HG03571 (cell line): ENCODE results near the gene SPDEF.

ENCODE experiments used
- ATAC-seq: cut with Tn5 transposase; IDR thresholded peaks from one replicate; pipeline ENCODE4 v1.9.1; 2021; ENCODE audit not compliant: unreplicated experiment

SPDEF gene

DNA sequence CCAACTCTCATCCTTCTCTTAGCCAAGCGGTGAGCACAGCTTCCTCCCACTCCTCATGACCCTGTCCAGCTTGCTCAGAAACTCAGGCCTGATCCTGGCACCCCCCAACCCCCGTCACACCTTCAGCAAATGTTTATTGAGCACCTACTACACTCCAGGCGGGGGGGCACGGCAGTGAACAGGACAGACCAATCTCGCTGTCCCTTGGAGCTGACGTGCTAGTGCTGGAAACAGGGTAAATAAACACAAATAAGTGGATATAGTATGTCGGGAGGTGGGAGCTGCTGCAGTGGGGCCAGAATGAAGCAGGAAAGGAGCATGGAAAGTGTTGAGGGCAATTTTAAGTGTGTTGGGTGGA lies 7.4 kb upstream of the SPDEF start:
- ATAC-seq = no peak

DNA sequence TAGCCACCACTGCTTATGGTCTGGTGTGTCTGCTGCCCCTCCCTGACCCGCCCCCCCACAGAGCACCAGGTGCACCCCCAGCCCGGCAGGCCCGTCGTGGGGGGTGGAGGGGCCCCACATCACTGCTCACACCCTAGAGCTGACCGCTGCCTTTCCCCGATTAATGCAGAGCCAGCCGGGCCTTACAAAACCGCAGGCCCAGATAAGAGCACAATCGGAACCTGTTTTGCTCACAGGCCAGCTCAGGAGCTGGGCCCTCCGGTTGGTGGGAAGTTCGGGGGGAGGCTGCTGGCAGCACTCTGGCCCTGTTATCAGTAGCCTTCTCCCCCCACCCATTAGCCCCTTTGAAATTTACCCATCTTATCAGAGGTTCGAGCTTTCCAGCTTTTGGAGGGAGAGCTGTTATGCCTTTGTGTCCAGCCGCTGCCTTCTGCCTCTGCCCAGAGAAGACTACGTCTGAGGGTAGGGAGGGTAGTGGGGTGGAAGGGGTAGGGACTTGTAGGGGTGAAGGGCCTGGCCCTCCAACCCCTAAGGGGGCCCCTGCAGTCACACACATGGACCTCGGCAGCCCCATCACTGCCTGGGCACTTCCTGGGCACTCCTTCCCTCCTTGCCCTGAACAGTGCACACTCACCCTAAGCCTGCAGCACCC lies 6.9 kb upstream of the SPDEF start:
- no peak for ATAC-seq

- no peak for ATAC-seq
Observed at GRCh38 chr6:34562350-34562749, 6.2 kb upstream of the SPDEF start.

DNA sequence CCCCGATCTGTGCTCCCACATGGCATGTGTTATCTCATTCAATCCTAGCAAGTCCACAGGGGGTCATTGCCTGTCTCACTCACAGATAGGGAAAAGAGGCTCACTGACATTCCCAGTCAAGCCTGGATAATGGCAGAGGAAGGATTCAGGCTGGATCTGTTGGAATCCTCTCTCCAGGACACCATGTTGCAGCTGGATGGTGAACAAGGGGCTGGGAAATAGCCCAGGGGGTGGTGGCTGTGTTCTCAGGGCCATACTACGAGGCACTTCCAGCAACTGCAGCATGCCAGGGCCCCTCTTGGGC lies 5.0 kb upstream of the SPDEF start:
- ATAC-seq = no peak

DNA sequence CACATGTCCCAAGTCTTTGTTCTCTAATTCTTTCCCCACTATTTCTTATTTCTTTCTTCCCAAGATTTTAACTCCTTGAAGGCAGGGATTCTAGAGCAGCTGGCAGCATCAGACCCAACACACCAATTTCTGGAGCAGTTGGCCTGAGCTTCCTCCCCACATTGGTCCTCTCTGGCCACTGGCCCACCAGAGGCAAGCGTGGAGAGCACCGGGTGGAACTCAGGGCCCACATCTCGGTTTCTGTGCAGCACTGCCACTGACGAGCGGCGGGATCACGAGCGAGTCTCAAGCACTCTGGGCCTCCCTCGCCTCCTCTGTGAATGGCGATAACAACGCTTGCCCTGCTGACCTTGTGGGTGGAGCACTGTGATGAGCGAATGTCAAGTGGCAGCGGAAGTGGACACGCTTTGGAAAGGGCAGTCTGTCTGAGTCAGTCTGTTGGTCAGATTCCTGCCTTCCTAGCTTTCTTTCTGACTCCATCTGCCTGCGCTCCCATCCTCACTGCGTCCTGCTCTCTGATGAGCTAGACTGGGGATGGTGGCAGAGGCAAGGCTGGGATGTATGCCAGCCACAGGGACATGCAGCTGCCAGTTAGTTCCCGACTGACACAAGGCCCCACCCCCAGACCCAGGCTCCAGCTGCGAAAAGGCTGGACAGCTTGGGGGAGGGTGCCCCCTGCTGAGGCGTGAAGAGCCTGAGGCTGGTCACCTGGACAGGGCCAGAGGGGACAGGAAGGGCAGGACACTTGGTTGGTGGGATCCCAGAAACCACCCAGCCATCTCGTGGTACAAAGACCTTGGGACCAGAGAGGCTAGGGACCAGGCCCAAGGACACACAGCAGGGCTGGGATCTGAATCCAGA lies 4.5 kb upstream of the SPDEF start:
- ATAC-seq = no peak

DNA sequence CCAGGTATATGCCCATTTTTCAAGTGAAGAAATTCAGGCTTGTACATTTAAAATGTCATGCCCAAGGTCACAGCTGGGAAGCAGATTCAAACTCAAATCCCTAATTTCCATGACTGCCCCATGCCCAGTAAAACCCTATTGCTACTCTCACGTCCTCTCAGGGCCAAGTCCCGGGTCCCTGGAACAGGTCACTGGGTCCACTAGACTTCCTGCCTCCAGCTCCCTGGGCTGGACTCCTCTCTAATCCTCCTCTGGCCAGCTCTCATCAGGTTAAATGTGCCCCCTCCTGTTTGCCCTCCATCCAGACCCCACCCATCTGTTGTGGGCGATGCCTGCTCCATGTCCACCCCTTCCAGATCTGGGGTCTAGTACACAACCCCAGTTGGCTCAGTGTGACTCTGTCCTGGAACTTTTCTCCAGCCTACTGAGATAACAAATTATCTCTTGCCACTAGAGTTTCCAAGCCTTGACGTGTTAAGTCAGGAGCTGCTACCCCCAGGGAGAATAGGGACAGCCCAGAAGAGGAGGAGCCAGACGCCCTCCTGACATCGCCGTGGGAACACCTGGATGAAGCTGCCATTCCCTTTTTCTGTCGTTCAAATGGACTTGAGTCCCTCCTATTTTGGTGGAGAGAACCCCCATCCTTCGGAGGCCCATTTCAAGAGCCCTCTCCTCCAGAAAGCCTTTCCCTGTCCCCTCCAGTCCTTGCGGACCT lies 3.7 kb upstream of the SPDEF start:
- no peak for ATAC-seq

DNA sequence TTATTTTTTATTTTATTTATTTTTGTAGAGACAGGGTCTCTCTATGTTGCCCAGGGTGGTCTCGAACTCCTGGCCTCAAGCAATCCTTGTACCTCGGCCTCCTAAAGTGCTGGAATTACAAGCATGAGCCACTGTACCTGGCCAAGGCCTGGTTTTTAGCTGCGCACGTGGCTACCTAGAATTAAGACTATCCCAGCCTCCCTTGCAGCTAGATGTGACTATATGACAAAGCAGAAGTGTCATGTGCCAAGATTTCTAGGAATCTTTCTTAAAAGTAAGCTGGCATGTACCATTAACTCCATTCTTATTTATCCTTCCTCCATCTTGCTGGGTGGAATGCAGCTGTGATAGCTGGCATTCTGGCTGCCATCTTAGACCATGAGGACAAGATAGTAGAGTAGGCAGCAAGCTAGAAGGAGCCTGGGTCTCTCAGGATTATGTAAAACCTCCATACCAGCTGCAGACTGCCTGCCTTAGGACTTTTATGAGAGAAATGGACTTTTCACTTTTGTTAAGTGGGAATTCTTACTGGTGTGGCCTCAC lies 2.1 kb upstream of the SPDEF start:
- no peak for ATAC-seq

GRCh38 chr6:34557228-34557627 lies 1.1 kb upstream of the SPDEF start:
- ATAC-seq = no peak

DNA sequence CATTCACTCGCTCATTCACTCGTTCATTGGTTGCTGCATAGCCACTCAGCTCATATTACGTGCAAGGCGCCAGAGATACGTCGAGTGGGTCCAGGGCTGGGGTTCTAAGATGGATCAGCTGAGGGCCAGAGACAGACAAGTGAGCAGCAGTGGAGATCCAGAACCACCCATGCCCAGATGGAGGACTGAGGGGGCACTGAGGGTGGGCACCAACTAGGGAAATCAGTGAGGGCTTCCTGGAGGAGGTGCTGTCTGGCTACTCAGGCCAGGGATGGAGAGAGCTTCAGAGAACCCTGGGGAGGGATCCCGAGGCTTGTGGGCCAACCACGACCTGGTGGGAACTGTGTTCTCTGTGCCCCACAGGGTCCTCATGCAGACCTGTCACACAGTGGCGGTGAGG lies 364 bp upstream of the SPDEF start:
- ATAC-seq = no peak

GRCh38 chr6:34555328-34555727 lies 801 bp downstream of the SPDEF start:
- ATAC-seq = no peak

DNA sequence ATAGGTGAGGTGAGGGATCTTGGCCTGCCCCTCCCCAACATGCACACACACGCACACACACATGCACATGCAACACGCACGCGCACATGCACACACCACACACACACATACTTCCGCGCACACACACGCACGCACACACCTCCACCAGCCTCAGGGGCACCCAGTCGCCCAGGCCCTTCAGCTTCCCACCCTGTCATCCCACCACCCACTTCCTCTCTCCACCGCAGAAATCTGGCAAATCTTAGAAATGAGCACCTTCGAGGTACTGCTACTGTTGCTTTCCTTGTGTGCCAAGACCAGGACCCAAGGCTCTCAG lies 1.2 kb downstream of the SPDEF start:
- ATAC-seq = no peak

- no peak for ATAC-seq
Observed at GRCh38 chr6:34554291-34555006, 1.7 kb downstream of the SPDEF start.

DNA sequence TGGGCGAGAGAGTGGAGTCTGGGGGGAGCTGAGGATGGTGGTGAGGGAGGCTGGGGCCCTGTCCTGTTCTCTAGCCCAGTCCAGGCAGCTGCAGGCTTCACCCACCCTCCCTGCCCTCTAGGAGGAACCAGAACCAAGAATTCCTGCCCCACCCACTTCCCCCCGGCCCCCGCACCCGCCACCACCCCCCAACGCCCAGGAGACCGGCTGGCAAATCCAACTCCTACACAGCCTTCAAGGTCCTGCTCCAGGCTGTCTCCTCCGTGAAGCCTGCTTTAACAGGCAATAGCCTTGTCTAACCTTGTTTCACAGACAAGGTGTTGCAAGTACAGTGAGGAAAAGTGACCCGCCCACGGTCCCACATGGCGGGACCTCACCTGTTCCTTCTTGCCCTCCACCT lies 2.4 kb downstream of the SPDEF start:
- no peak for ATAC-seq

- ATAC-seq = no peak
Observed at GRCh38 chr6:34553146-34553545, 3.0 kb downstream of the SPDEF start.

DNA sequence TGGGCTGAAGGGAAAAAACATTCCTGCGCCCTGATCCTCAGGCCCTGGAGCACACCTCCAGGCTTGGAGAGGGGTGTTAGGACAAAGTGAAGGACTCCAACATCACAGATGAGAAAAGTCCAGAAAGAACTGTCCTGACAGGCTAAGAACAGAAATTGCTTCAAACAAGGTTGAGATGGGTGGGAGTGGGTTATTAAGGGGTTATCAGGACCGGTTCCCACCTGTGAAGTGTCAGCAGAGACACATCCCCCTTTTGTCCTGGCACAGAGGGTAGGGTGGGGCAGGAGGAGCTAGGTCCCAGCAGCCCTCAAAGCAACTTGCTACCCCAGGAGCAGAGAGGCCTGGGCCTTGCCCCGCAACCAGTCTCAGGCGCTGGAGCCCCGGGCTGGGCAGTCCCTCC lies 3.5 kb downstream of the SPDEF start:
- no peak for ATAC-seq

GRCh38 chr6:34551720-34552119 lies 4.4 kb downstream of the SPDEF start:
- no peak for ATAC-seq

- no peak for ATAC-seq
Observed at GRCh38 chr6:34549804-34550202, 6.3 kb downstream of the SPDEF start.

DNA sequence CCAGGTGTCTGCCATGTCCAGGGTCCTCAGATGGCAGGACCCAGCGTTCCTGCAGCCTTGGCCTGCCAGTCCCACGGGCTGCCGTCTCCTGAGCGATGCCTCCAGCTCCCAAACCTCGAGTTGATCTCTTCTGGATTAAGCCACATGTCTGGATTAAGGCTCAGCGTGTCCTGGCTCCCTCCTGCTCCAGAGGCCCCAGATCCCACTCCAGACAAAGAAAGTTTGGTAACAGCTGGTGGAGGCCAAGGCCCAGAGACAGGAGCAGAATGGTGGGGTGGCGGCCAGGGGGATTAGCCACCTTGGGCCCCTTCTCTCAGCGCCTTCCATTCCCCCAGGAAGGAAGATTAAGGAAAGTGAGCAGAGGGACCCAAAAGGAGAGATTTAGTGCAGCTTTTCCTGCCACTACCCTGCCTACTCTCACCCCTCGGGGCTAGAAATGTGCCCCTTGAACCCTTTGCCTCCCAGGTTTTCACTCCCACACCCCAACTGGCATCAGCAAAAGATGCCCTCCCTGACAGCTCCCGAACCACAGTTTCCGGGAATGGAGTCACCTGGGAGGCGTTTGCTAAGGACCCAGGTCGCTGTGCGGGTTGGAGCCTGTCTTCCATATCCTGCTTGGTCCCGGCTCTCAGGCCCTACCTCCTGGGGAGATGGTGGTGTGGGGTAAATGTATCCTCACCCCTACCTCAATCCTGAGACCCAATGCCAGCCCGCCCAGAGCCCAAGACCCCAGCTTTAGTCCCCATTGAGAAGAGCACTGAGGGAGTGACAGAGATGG lies 6.9 kb downstream of the SPDEF start:
- ATAC-seq = no peak

DNA sequence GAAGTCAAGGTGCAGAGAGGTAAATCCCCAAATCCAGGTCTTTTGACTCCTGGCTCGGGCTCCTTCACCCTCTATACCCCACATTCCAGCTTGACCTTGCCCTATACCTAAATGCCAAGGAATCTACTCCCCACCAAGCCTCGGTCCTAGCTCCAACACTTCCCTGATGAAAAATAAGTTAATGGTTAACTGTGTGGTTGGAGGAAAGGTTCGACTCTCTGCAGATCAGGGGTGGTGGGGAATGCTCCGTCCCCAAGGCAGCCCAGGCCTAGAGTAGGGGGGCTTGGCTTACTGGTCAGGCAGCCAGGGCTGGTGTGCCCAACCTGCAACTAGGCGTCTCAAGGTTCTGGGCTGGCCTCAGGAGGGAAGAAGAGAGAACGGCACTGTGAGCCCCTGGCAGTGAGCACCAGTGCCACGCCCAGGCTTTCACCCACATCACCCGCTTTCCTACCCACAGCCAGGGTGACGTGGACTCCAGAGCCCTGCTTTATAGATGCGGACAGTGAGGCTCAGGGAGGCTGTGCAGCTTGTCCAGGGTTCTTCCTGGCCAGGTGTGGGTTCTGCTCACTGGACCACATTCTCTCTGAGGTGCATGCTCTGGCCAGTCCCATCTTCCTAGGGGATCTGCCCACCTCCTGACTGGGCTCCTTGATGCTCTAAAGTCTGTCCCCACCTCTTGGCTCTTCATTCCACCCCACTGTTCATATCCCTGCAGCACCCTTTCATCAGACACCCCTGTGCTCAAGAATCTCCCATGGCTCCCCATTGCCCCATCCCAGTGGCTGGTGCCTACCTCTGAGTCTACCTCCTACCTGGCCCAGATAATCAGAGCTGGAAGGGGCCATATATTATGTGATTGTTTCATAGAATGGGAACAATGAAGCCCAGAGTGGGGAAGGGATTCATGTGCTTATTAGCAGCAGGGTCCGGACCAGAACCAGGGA lies 8.2 kb downstream of the SPDEF start:
- no peak for ATAC-seq
